Activated CD4-positive, alpha-beta T cell treated with anti-CD3 and anti-CD28 coated beads, Interleukin-2, amount 50 U/mL, for 1 hour (primary cell): ENCODE measurements around the gene ZFPL1.

Experiments used
- DNase-seq: peaks from one replicate; pipeline ENCODE4 v3.0.0-alpha.2; 2020

The ZFPL1 gene

DNA sequence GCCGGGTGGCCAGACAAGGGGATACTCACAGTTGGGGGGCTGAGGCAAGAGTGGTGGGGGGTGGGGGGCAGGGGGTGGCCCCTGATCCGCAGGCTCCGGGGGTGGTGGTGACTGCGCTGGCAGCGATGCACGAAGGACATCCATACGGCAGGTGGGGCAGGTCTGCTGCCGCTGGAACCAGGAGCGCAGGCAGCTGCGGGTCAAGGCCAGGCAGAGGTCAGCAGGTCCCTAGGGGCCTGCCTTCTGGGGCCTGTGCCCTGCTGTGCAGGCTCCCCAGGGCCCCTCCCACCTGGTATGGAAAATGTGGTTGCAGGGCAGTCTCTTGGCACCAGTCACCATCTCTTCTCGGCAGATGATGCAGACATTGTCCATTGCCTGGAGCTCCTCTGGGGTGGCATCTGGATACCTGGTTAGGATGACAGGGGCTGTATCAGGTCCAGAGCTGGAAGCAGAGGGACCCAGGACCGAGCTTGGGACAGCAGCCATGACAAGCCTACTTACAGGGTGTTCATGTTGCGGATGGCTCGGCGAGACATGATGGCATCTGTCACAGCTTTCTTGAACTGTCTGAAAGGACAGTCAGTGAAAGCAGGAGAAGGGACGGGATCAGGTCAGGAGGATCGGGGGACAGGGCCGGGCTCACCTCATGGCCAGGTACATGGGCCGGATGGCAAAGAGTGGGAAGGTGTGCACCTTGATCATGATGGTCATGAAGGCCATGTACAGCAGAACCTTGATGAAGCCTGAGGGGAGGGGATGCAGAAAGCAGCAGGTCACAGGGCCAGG, 46.8 kb downstream of the ZFPL1 start:
- DNase-seq, result no peak

DNA sequence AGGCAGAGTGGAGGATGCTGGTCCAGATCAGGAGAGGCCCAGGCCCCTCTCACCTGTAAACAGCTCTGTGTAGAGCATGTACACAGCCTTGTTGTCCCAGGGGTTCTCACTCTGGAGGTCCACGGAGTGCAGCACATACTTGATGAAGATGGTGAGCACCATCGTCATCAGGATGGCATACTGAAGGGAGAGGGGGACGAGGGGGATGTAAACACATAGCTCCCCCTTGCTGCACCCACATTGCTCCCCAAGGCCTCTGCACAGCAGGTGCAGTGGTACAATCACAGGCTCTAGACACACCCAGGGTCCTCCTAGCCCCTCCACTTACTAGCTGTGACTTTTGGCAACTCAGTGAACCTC, 47.4 kb downstream of the ZFPL1 start:
- DNase-seq, result no peak

DNA sequence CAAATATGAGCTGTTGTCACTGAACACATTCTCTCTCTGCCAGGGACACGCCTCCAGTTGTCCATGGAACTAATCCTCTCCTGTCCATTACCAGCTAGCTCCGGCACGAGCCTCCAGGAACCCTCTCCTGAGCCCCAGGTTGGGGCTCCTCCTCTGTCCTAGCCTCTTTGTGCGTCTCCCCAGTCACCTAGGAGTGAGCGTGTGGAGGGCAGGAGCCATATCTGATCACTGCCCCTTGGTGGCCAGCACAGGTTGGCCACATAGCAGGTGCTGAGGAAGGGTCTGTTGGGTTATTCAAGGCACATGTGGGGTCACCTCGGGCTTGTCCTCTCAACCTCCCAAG, 47.8 kb downstream of the ZFPL1 start:
- DNase-seq, result no peak

GRCh38 chr11:65132238-65132987, 48.4 kb downstream of the ZFPL1 start:
- DNase-seq, result no peak

GRCh38 chr11:65132988-65133700, 49.1 kb downstream of the ZFPL1 start:
- peak; percentile 47 for DNase-seq

GRCh38 chr11:65133724-65134123, 49.7 kb downstream of the ZFPL1 start:
- DNase-seq, result no peak

GRCh38 chr11:65134240-65134951, 50.4 kb downstream of the ZFPL1 start, which contains the start of gene SYVN1:
SYVN1 (minus strand) TSS chr11:65134519; CDS start chr11:65133601, 918 bp downstream.
- DNase-seq, result peak; percentile 88

GRCh38 chr11:65134952-65135632, 51.1 kb downstream of the ZFPL1 start:
- DNase-seq, result peak; percentile 75

GRCh38 chr11:65135633-65136145, 51.7 kb downstream of the ZFPL1 start:
- no peak for DNase-seq

DNA sequence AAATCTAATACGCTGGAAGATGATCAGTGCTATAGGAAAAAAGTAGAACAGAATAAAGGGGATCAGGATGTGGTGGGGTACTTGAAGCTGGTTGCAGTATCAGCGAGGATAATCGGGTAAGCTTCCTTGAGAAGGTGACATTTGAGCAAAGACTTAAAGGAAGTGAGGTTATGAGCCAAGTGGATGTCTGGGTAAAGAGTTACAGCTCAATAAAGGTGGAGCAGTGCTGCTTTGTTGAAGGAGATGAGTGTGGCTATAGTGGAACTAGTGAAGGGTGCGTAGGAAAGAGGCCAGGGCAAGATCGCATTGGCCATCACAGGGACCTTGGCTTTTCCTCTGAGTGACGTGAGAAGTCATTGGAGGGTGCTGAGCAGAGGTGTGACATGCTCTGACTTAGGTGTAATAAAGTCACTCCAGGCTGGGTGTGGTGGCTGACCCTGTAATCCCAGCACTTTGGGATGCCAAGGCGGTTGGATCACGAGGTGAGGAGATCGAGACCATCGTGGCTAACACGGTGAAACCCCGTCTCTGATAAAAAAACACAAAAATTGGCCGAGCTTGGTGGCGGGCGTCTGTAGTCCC, 52.6 kb downstream of the ZFPL1 start:
- DNase-seq, result no peak
